A549 (cell line): ENCODE measurements around the gene GFER.

Source experiments
- CTCF ChIP-seq: fragments of >200 bp; sonication (Bioruptor Twin); formaldehyde crosslinking; IDR thresholded peaks from 3 replicates; pipeline ENCODE4 v1.5.1; 2016
- EP300 ChIP-seq, 2 experiments: fragments of >200 bp; sonication (Bioruptor Twin); formaldehyde crosslinking; IDR thresholded peaks; 2 replicates in 1 of 2; 3 replicates in 1 of 2; pipeline ENCODE4 v1.6.1; 2016 to 2017
- ESRRA ChIP-seq: fragments of 150-350 bp; IDR thresholded peaks from 2 replicates; pipeline ENCODE4 v1.6.1; 2014; ENCODE audit warnings: mild to moderate bottlenecking, low read length, borderline replicate concordance
- HDAC2 ChIP-seq: fragments of 200-600 bp; sonication (generic); IDR thresholded peaks from 2 replicates; pipeline ENCODE4 v1.6.1; 2016
- MAZ ChIP-seq: fragments of 150-350 bp; IDR thresholded peaks from 2 replicates; pipeline ENCODE4 v1.6.1; 2014; ENCODE audit warnings: antibody characterized with exemption, low read depth, low read length, borderline replicate concordance
- PBX3 ChIP-seq: IDR thresholded peaks from 2 replicates; pipeline ENCODE4 v1.6.1; 2012
- PHF8 ChIP-seq: fragments of 200-600 bp; sonication (generic); IDR thresholded peaks from 2 replicates; pipeline ENCODE4 v1.6.1; 2016; ENCODE audit warnings: low read depth, mild to moderate bottlenecking, antibody characterized with exemption, moderate library complexity, borderline replicate concordance
- POLR2A ChIP-seq: IDR thresholded peaks from 2 replicates; pipeline ENCODE4 v1.6.1; 2012; ENCODE audit warnings: mild to moderate bottlenecking, low read length
- RAD21 ChIP-seq, 2 experiments: fragments of >200 bp in 1 of 2; sonication (Bioruptor Twin) in 1 of 2; formaldehyde crosslinking in 1 of 2; IDR thresholded peaks in 1 of 2; conservative IDR thresholded peaks in 1 of 2; 2 replicates in 1 of 2; 3 replicates in 1 of 2; pipeline ENCODE4 v1.6.1; 2012 to 2018; ENCODE audit warnings: inconsistent platforms in 1 of 2
- RNF2 ChIP-seq: fragments of 200-600 bp; sonication (generic); IDR thresholded peaks from 2 replicates; pipeline ENCODE4 v1.6.1; 2016; ENCODE audit warnings: low read depth, mild to moderate bottlenecking, antibody characterized with exemption, moderate library complexity, borderline replicate concordance
- SMC3 ChIP-seq: fragments of >200 bp; sonication (Bioruptor Twin); formaldehyde crosslinking; IDR thresholded peaks from 3 replicates; pipeline ENCODE4 v1.6.1; 2018; ENCODE audit warnings: inconsistent platforms

- TF ChIP-seq RNF2: no peak
- TF ChIP-seq CTCF: no peak
- TF ChIP-seq PHF8: no peak
- no peak for TF ChIP-seq PBX3
- no peak for TF ChIP-seq HDAC2
- TF ChIP-seq SMC3: no peak
- no peak for TF ChIP-seq ESRRA
- no peak for TF ChIP-seq RAD21 (conservative IDR thresholded peaks at IDR 0.05 in 1 of 2, IDR thresholded peaks at IDR 0.05 in 1 of 2)
- TF ChIP-seq MAZ: no peak
- no peak for TF ChIP-seq EP300 (IDR thresholded peaks at IDR 0.05)
- TF ChIP-seq POLR2A: no peak
These were observed 40.0 kb downstream of the GFER start for GRCh38 chr16:2024032-2024420.
